Activated naive CD4-positive, alpha-beta T cell (primary cell): ENCODE measurements around the gene FAM83E.

Experiments
- DNase-seq, 4 experiments: peaks; one replicate each; lab custom pipeline; 2025; lab: John Stamatoyannopoulos, UW

Gene FAM83E

DNA sequence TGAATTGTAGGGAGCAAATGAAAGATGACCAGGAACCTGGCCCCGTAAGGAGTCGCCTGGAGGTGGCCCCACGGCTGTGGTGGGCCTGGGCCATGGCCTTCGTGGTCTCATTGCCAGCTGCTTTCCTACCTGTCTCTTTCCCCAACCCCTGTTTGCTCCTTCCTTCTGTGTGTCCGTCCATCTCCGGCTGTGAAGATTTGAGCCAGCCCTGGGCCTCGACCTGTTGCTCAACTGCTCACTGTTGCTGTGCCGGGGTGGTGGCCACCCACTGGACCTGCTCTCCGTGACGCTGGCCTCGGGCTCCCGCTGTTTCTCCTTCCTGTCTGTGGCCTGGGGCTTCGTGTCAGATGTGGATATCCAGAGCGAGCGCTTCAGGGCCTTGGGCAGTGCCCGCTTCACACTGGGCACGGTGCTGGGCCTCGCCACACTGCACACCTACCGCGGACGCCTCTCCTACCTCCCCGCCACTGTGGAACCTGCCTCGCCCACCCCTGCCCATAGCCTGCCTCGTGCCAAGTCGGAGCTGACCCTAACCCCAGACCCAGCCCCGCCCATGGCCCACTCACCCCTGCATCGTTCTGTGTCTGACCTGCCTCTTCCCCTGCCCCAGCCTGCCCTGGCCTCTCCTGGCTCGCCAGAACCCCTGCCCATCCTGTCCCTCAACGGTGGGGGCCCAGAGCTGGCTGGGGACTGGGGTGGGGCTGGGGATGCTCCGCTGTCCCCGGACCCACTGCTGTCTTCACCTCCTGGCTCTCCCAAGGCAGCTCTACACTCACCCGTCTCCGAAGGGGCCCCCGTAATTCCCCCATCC, 13.8 kb upstream of the FAM83E start:
- no peak for DNase-seq

DNA sequence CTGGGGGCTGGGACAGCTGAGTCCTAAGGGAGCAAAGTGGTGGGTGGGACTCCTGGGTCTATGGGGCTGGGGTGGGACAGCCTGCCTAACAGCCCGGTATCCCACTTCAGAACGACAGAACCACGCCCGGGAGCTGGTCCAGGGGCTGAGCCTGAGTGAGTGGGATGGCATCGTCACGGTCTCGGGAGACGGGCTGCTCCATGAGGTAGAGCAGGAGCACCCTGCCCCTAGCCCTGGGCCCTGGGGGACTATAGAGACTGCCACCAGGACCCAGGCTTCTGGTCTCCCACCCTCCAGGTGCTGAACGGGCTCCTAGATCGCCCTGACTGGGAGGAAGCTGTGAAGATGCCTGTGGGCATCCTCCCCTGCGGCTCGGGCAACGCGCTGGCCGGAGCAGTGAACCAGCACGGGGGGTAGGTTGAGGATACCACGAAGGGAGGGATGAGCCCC, 13.0 kb upstream of the FAM83E start:
- no peak for DNase-seq

DNA sequence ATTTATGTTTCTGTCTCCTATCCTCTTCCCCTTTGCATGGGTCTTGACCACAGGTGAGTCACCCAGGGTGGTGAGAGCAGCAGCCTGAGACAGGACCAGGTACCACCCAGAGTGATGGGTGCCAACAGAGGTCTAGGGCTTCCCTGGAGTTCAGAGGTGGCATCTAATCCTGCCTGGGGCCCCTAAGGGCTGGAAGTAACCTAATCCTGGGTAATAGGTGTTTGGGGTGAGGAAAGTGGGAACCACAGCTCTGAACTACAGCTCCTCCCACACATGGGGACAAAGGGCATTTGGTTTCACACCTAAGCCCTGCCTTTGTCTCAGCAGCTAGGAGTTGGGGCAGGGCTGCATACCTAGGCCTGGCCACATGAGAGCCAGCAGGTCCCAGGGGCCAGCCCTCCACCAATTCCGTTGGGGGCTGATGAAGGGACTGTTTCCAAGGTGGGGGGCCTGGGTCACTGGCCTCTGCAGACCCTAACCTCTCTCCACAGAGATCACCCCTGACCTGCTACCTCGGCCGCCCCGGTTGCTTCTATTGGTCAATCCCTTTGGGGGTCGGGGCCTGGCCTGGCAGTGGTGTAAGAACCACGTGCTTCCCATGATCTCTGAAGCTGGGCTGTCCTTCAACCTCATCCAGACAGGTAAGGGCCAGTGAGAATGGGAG, 12.5 kb upstream of the FAM83E start:
- no peak for DNase-seq

DNA sequence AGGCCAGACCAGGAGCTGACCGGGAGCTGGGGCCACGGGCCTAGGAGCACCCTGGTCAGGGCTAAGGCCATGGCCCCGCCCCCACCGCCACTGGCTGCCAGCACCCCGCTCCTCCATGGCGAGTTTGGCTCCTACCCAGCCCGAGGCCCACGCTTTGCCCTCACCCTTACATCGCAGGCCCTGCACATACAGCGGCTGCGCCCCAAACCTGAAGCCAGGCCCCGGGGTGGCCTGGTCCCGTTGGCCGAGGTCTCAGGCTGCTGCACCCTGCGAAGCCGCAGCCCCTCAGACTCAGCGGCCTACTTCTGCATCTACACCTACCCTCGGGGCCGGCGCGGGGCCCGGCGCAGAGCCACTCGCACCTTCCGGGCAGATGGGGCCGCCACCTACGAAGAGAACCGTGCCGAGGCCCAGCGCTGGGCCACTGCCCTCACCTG, 11.0 kb upstream of the FAM83E start:
- no peak for DNase-seq

DNA sequence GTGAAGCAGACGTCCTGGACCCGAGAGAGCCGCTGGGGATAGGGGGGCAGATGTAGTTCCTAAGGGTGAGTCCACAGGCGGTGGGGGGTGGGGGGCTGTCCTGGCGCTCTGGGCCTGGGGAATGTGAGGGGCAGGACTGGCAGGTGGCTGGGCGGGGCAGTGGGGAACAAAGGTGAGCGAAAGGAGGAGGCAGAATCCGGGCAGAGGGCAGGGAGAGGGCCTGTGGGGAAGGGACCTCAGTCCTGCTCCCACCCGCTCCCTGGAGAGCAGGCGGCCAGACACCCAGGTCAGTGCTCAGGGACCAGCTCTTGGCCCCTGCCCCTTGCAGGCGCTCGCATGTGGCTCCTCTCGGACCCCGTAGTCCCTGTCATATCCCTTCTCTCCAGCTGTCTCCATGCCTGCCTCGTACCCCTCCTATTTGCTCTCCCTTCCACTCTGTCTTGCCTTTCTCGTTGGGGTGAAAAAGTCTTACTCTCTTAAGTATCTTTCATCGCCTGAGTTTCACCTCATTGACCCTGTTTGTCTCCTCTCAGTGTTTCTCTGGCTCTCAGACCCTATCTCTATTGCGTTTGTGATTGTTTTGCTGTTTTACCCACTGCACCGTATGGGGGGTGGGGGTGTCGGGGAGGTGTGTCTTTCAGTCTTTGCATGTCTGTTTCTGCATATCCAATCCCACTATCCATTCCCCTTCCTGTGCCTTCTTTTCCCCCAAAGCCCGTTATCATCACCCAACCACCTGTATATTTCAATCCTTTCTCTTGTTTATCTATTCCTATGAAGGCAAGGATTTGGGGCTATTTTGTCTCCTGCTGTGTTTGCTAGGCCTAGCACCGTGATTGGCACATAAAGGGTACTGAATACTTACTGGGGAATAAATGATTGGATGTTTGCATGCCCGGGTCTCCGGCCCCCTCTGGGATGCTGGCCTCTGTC, 10.2 kb upstream of the FAM83E start:
- DNase-seq = no peak

DNA sequence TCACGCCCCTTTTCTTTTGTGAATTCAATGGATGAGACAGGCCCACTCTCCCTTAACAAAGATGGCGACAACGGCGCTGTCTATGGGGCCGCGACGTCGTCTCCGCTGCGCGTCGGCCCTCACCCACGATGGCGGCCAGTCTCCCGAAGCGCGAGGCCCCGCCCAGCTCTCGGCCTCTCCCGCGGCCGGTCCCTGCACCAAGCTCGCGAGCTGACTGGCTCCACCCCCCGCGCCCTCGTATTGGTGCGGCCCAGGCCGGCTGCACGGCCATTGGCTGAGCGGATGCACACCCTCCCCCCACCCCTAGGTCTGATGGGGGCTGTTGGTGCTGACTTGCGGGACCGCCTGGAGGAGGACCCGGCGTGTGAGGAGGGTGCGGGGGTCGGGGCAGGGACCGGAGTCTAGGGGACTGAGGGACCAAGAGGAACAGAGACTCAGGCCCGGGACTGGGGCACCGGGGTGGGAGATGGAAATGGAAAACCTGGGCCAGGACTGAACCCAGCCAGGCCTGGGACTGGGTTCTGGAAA, 9.3 kb upstream of the FAM83E start:
- peak; percentile 85 to 94 (median 88) for DNase-seq

DNA sequence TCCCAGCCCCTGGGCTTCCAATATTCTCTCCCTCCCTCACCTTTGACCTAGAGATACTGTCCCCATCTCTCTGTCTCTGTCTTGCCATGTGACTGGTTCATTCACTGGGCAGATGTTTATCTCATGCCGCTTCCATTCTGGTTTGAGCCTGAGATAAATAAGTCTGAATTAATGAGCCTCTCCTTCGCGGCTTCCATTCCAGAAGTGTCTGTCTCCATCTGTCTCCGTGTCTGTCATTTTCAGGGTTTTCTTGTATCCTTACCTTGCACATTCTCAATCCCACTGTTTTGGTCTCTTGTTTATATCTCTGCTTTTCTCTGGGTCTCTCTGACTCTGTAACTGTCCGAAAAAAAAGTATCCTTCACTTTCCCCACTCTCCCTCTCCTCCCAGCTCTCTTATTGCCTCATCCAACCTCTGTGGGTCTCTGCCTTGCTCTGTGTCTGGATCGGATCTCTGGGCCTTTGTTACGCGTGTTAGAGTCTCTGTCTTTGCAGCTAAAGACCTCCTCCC, 8.7 kb upstream of the FAM83E start:
- DNase-seq = no peak

DNA sequence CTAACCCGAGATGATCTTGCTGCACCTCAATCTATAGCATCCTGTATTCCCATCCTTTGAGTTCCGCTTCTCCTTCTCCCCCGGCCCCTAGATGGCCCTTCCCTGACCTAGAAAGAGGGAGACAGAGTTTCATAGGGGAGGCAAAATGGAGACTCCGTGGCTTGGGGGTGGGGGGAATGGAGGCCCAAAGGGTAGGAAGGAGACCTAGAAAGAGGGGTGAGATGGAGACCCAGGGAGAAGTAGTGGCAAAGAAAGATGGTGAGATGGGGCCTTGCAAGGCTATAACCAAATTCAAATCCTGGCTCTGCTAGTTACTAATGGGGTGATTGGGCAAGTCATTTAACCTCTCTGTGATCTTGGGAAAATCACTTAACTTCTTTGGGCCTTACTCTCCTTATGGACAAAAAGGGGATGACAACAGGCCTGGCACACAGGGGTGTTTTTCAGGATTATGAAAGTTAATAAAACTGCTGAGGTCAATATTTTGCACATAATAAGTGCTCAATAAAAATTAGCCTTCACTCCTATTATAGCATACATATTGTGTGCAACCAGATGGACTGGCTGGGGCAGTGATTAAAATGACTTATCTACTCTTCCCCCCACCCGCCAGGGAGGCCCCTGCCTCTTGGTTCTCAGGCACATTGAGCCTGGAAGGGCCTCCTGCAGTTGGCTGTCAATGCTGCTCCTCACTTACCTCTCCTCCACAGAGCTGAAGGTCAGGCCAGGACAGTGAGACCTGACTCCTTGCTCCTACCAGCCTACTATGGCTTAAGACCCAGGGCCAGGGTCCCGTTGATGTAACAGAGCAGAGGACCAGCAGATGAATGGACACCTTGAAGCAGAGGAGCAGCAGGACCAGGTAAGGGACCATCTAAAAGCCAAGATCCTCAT, 5.1 kb upstream of the FAM83E start:
- DNase-seq = no peak

DNA sequence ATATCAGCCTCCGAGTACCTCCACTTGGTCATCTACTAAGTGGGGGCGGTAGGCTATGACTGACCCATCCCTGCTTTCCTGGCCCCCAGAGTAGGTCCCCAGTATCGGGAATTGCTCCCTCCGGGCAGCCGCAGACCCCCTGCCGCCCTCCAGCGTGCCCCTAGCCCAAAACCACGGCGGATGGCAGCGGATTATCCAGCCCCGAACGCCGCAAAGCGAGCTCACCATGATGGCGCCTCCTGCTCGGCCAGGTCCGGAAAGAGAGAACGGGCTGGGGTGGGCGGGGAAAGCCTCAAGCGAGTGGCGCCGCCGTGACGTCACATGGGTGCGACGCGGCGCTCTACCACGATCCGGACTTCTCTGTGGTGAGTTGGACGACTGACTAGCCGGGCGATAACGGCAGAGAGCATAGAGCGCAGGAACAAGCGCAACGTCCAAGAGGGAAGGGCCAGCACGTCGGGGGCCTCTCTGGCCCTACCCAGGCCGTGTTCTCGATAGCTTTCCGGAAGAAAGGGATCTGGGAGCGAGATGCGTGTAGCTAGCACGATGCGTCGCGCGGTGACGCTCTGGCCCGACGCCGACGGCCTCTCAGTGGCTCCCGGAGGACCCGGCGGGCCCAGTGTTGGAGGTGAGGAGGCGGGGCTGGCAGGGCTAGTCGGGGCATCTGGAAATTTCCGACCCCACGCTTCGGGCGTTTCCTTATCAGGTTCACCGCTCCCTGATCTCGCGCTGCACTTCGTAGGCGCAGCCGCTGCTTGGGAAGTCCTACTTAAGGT, 4.2 kb upstream of the FAM83E start, which contains the start of the genes RPL18 and SPHK2:
TSS of gene RPL18 (minus strand) at position 263 of the 776 bp plus-strand sequence. CDS start at position 228, 35 bp downstream.
TSS of gene SPHK2 (plus strand) at position 591 of the 776 bp plus-strand sequence. CDS start 1,009 bp downstream, outside the sequence.
- peak; percentile 91 to 95 (median 95) for DNase-seq

DNA sequence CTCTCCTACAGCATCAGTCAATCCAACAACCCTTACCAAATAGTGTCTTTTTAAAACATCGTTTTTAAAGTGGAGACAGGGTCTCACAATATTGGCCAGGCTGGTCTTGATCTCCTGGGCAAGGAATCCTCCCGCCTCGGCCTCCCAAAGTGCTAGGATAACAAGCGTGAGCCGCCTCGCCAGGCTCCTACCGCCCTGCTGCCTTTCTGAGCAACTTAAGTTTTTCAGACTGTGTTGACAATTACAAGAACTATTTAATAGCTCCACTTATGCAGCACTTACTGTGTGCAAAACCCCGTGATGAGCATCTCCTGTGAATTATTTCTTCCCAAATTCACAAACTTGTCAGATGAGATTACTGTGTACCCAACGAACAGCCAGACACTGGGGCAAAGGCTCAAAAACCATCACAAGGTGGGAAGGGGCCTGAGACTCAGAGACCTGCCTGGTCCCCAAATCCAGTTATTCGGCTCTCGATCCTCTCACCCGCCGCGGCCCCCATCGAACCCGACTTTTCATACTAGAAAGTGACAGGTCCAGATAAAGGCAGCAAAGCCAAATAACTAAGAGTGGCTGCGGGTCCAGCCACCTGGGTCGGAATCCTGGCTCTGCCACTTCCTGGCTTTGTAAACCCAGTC, 3.5 kb upstream of the FAM83E start:
- DNase-seq = peak in 1 of 4 experiments; percentile 46

DNA sequence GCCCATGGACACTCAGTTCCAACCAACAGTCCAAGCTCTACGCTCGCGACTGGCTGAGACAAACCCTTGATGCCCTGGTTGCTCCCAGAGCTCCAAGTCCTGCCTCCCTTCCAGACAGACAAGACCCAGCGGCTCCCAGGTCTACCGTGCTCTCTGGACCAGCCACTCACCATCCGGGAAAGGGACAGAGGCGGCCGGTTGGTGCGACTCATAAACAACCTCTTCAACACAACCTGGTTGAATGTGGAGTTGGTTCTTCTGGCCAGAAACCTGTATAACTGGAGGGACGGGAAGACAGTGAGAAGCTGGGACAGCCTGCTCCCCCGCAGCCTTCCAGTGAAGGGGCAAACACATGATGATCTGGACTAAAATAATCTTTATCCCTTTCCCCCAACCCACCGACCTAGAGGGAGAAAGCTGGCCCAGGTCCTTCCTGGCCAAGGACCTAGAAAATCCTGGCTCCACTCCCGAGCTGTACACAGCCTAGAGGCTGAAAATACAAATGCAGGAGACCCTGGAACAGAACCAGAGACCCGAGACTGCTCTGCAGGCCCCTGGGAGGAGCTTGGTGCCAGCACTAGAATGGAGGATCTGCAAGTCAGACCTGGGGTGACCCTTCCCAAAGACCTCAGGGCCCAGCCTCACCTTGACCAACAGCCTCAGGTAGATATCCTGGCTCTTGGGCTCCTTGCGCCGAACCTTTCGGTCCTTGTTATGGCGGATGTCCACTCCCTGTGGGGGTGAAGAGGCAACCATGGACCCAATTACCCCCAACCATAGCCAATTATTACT, 2.5 kb upstream of the FAM83E start:
- no peak for DNase-seq

DNA sequence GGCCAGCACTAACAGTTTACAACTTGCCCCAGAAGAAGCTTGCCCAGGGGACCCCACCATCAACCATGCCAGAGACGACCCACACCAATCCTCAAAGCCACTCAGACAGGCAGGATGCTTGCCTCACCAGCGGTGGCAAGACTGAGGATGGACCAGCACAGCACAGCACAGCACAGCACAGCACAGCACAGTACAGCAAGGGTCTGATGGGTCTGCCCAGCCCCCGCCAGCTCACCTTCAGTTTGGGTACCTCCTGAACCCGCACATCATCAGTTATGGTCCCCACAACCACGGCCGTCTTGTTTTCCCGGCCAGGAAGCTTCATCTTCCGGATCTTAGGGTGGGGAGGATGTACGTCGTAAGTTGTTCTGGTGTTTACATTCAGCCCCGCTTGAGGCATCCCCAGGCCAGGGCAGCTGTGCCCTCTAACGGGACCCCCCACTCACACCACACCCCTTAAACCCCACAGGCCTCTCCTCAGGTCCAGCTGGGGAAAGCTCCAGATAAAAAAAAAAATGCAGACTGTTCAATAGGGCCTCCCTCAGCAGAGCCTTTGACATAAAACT, 1.7 kb upstream of the FAM83E start:
- DNase-seq = no peak

DNA sequence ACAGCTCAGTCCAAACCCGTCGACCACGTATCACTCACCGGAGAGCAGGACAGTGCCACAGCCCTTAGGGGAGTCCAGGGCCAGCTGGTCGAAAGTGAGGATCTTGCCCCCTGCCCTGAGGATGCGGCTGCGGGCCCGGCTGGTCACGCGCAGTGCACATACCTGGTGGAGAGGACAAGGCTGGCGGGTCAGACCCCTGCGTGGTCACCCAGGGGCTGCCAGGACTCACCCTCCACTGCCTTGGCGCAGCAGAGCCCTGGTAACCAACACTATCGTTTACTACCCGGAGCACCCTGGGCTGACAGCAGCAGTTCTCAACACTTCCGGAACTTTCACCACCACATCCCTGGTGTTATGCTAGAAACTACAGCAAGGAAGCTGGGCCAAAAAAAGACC, 1.2 kb upstream of the FAM83E start:
- no peak for DNase-seq

DNA sequence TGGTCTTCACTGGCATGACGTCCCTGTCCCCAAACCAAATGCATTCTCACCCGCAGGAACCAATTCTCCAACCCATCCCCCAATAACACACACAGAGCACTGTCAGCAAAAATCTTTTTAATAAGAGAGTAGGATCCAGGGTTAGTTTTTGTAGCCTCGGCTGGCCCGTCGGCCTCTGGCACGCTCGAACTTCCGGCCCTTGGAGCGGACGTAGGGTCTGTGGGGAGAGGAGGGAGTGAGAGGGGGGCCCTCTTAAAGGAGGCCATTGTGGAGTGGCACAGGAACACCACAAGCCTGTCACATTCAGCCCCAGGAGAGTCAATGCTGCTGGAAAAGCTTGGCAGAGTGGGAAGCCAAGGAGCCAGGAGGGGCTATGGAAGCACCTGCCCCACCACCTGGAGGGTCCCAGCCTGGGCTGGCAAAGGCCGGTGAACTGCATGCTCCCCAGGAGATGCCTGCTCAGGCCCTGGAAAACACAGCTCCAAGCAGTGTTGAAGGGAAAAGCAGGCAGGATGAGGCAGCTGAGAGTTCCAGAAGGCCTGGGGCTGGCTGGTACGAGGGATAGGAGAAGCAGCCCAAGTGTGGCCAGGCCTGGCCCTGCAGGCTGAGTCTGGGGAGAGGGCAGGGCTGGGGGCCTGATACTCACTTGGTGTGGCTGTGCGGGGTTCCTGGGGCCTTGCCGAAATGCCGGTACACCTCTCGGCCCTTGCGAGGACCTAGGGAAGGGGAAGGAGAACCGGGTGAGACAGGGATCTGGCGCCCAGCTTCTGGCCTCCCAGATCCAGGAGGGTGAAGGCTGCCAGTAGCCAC, 560 bp upstream of the FAM83E start:
- DNase-seq = no peak

DNA sequence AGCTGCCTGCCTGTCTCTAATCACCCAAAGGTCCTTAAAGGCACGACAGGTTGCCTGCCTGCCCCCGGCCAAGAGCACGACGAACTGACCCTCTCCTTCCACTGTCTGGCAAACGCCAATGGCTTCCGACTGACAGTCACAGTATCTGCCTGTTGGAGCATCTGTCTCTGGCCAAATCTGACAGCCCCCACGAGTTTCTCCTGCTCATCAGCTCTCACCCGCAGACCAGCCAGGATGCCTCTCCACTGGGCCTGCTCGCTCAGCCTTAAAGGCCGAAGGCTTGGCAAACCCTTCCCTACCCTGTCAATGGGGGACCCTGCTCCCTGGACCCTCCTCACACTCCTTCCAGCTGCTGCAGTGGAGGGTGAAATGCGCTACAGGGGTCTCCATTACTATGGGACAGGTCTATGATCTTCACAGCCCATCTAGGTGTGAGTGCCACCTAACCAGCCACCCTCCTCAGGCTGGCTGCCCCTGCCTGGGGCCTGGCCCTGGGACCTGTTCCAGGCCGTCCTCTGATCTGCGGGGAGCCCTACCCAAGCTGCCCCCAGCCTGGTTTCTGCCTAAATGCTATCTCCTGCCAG, 932 bp downstream of the FAM83E start:
- DNase-seq = no peak

DNA sequence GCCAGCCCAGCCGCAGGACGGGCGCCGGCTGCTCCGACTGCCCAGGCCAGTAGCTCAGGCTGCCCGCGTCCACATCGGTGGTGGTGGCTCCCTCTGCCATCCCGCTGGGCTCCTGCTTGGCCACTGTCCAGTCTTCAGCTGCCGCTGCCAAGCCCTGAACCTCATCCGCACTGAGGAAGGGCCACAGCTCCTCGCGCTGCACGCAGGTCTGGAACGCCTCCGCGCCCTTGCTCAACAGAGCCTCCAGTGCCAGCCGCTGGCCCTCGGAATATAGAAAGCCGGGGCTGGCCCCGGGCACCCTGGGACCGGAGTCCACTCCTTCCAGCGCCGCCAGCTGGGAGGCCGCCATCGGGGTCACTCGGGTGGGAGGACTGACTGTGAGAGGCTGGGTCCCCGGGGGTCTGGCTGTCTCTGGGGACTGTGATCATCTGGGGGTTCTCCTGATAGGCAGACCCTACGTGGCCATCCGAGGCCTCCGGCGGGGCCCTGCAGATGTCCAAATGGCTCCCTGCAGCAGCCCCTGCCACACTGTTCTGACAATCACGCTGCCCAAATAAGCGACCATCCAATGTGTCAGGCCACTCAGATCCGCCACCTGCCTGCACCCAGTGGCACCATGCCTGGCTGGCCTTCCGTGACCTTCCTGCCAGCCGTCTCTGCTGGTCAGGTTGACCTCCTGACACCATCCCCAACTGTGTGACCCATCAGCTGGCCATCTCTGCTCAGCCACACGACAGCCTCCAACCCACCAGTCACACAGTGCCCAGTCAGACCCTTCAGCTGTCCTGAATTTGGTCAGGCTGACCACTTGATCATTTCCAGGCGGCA, 1.6 kb downstream of the FAM83E start:
- no peak for DNase-seq
